Measurements from ENCODE around the gene PTPRN2. TPM values are rescaled to one million over a fixed set of nuclear protein-coding genes. Genes with fewer than 3 reads are reported as not detected.

PTPRN2 gene
- total and polyA plus RNA-seq, 2 of the 13 experiments (the other 11 are each of a cell fraction or from before 2014, with no cell fraction given), result 2.5 to 24.2 TPM

- FAIRE-seq (peak; percentile 28), DNase-seq (ENCODE audit: low spot score) (no peak), ATAC-seq (no peak)
- peaks cover 3% of the 10 kb centered on the region; the same call in 1 of the 2 replicates for H4K20me1 ChIP-seq (ENCODE audit: insufficient read depth, low read length)
- H3K27ac ChIP-seq (ENCODE audit: extremely low read length, insufficient read depth, low read length), result no peak overlapping the region
- H3K4me3 ChIP-seq (replicated peaks in 1 of 3; ENCODE audit: insufficient read depth in 1 of 3, low read depth in 2 of 3, low read length in 3 of 3), result no peak overlapping the region
- no peaks in the 10 kb centered on the region for H3K4me1 ChIP-seq (ENCODE audit: insufficient read depth, low read length)
- H2AFZ ChIP-seq (ENCODE audit: low read length), result no peak overlapping the region
- intact Hi-C loops (cut with micrococcal nuclease; ENCODE audit: unreplicated experiment), result no loop called here
- ChIA-PET POLR2A (no interaction called here), CTCF (ENCODE audit: low intra/inter-chr PET ratio, low total read pairs) (no interaction called here)
- H3K27me3 ChIP-seq (ENCODE audit: control insufficient read depth in 1 of 2, insufficient read depth in 2 of 2, low read length in 2 of 2), result peaks cover 0 to 2% of the 10 kb centered on the region in 2 experiments; a peak in 1 of 5 replicates
- no peak overlapping the region for H3K4me2 ChIP-seq (ENCODE audit: low read depth, low read length)
- H3K9ac ChIP-seq (ENCODE audit: insufficient read depth, low read depth, low read length), result no peak overlapping the region
- in situ Hi-C loops (cut with HindIII; ENCODE audit: extremely low pct_ligation_motif_present, low pct_unique_long_range_greater_than_20kb), result no loop called here
- WGBS (ENCODE audit: low lambda C conversion rate), result 75% methylated on average over 5 of the region's 6 CpGs
- no peaks in the 10 kb centered on the region for H3K36me3 ChIP-seq (replicated peaks in 1 of 2; ENCODE audit: control insufficient read depth in 1 of 2, insufficient read depth in 2 of 2, low read length in 2 of 2)
- no peaks in the 10 kb centered on the region for H3K79me2 ChIP-seq (ENCODE audit: insufficient read depth, low read length)
- peaks cover 8% of the 10 kb centered on the region; the same call in 1 of the 2 replicates for H3K9me3 ChIP-seq (ENCODE audit: low read length)
- TF ChIP-seq NFE2L1 (CRISPR knock-in tag; IDR thresholded peaks at IDR 0.05; ENCODE audit: borderline replicate concordance) (no peak), FOXP1 (IDR thresholded peaks at IDR 0.05) (peak; percentile 26; the same call in 1 of the 2 replicates), FOXP1 (CRISPR knock-in tag; IDR thresholded peaks at IDR 0.05) (no peak), RAD51 (IDR thresholded peaks at IDR 0.05; ENCODE audit: borderline replicate concordance) (0 out of 2 replicates have a peak, but pooled peaks have one; percentile 4), ZNF282 (IDR thresholded peaks at IDR 0.05; ENCODE audit: partially characterized antibody) (peak; percentile 83), CC2D1A (CRISPR knock-in tag; IDR thresholded peaks at IDR 0.05) (no peak), ZNF646 (CRISPR knock-in tag; IDR thresholded peaks at IDR 0.05) (peak; percentile 56; the same call in 1 of the 2 replicates), PHB2 (IDR thresholded peaks at IDR 0.05; ENCODE audit: partially characterized antibody) (peak; percentile 8)
- BruUV-seq (replicated peaks), result no TSS peak
Measured at GRCh38 chr7:157771689-157772088, 815.9 kb downstream of the PTPRN2 start.
